ENCODE measurements around the gene FAM168A. TPM values are rescaled to one million over a fixed set of nuclear protein-coding genes. Genes with fewer than 3 reads are reported as not detected.

Gene FAM168A
- total RNA-seq = 10 to 100 TPM; 17.7 to 40.1 (median 22.2) TPM

- H3K27me3 ChIP-seq = no peaks in the 10 kb centered on the region
- peak within 1 kb of the TSS; percentile 72 for H3K27ac ChIP-seq
- peak; percentile 95 to 96 for DNase-seq (ENCODE audit: low spot score in 2 of 2)
- no peaks in the 10 kb centered on the region for H3K9me3 ChIP-seq
- H3K36me3 ChIP-seq = no peaks in the 10 kb centered on the region
- 1% methylated on average over 19 of the region's 64 CpGs for WGBS
- peak within 1 kb of the TSS; percentile 85 for H3K4me3 ChIP-seq
- peaks cover 18% of the 10 kb centered on the region for H3K4me1 ChIP-seq
- TF ChIP-seq POLR2AphosphoS5 (IDR thresholded peaks at IDR 0.05) = no peak
- peak; percentile 25 to 38 for TF ChIP-seq CTCF (IDR thresholded peaks at IDR 0.05)
- peak in 1 of 2 donors; percentile 12 for TF ChIP-seq POLR2A (IDR thresholded peaks at IDR 0.05)
- no peak for TF ChIP-seq EP300 (IDR thresholded peaks at IDR 0.05)
Measured at GRCh38 chr11:73597956-73598718, at the start of gene FAM168A. FAM168A (minus strand) TSS chr11:73598112; CDS start chr11:73468474, 129,638 bp downstream.

- H3K36me3 ChIP-seq = no peaks in the 10 kb centered on the region
- H3K4me1 ChIP-seq = peaks cover 25% of the 10 kb centered on the region
- WGBS = 7% methylated on average over 19 of the region's 23 CpGs
- peaks cover 14% of the 10 kb centered on the region for H3K27me3 ChIP-seq
- peak overlapping the region; percentile 27 for H3K4me3 ChIP-seq
- no peak for TF ChIP-seq CTCF (IDR thresholded peaks at IDR 0.05)
- TF ChIP-seq POLR2A (IDR thresholded peaks at IDR 0.05) = no peak
- TF ChIP-seq EP300 (IDR thresholded peaks at IDR 0.05) = no peak
- TF ChIP-seq POLR2AphosphoS5 (IDR thresholded peaks at IDR 0.05) = no peak
- H3K9me3 ChIP-seq = no peaks in the 10 kb centered on the region
- no peak overlapping the region for H3K27ac ChIP-seq
- DNase-seq (ENCODE audit: low spot score in 2 of 2) = peak; percentile 83 to 85
Measured at GRCh38 chr11:73647459-73648100, 49.7 kb upstream of the FAM168A start.

- H3K4me3 ChIP-seq = peak within 1 kb of the TSS; percentile 27
- no peaks in the 10 kb centered on the region for H3K36me3 ChIP-seq
- TF ChIP-seq POLR2AphosphoS5 (IDR thresholded peaks at IDR 0.05) (no peak), POLR2A (IDR thresholded peaks at IDR 0.05) (no peak), EP300 (IDR thresholded peaks at IDR 0.05) (no peak), CTCF (IDR thresholded peaks at IDR 0.05) (no peak)
- H3K27ac ChIP-seq = no peak within 1 kb of the TSS
- H3K27me3 ChIP-seq = peaks cover 14% of the 10 kb centered on the region
- WGBS = 49% methylated on average over 26 of the region's 26 CpGs
- no peak for DNase-seq (ENCODE audit: low spot score in 2 of 2)
- H3K4me1 ChIP-seq = peaks cover 25% of the 10 kb centered on the region
- H3K9me3 ChIP-seq = no peaks in the 10 kb centered on the region
Measured at GRCh38 chr11:73645972-73646631, 48.2 kb upstream of the FAM168A start, which contains the start of gene PLEKHB1. PLEKHB1 (plus strand) TSS chr11:73646581; CDS start chr11:73646609, 28 bp downstream.

GRCh38 chr11:73645121-73645969 lies 47.4 kb upstream of the FAM168A start:
- Histone ChIP-seq H3K9me3 (no peaks in the 10 kb centered on the region), H3K36me3 (no peaks in the 10 kb centered on the region), H3K4me1 (peaks cover 25% of the 10 kb centered on the region), H3K27me3 (peaks cover 14% of the 10 kb centered on the region), H3K27ac (no peak overlapping the region), H3K4me3 (no peak overlapping the region)
- 37% methylated on average over 16 of the region's 16 CpGs for WGBS
- TF ChIP-seq POLR2AphosphoS5 (IDR thresholded peaks at IDR 0.05) (no peak), CTCF (IDR thresholded peaks at IDR 0.05) (no peak), EP300 (IDR thresholded peaks at IDR 0.05) (no peak), POLR2A (IDR thresholded peaks at IDR 0.05) (no peak)
- no peak for DNase-seq (ENCODE audit: low spot score in 2 of 2)
